GM12891 (cell line): Measurements from ENCODE around the gene ABHD4.

Source experiments
- POLR2A ChIP-seq: IDR thresholded peaks from 2 replicates; pipeline ENCODE4 v1.6.1; 2011; ENCODE audit warnings: low read depth, low read length, control low read depth
- POLR2AphosphoS5 ChIP-seq: IDR thresholded peaks from 2 replicates; pipeline ENCODE4 v1.6.1; 2011; ENCODE audit warnings: low read depth, low read length, control low read depth
- SPI1 ChIP-seq: IDR thresholded peaks from 2 replicates; pipeline ENCODE4 v1.6.1; 2011; ENCODE audit warnings: low read depth, low read length, control low read depth
- TAF1 ChIP-seq: IDR thresholded peaks from 2 replicates; pipeline ENCODE4 v1.6.1; 2011; ENCODE audit warnings: low read depth, low read length, control low read depth

- TF ChIP-seq POLR2A (no peak), TAF1 (no peak), POLR2AphosphoS5 (no peak), SPI1 (no peak)
Measured at GRCh38 chr14:22600027-22600426, 1.9 kb downstream of the ABHD4 start.
